ENCODE measurements around the gene CECR2.

The CECR2 gene

GRCh38 chr22:17434856-17435255 is 65.6 kb downstream of the CECR2 start:
- Histone ChIP-seq H3K4me1 (ENCODE audit: control insufficient read depth, insufficient read depth, low read length) (peaks cover 20% of the 10 kb centered on the region), H3K27me3 (replicated peaks; ENCODE audit: control insufficient read depth, insufficient read depth, low read length) (peaks cover 23% of the 10 kb centered on the region), H3K9me3 (ENCODE audit: control insufficient read depth, low read length) (no peaks in the 10 kb centered on the region), H3K4me3 (ENCODE audit: low read length) (no peak overlapping the region), H3K36me3 (ENCODE audit: control insufficient read depth, insufficient read depth, low read length, severe bottlenecking) (no peaks in the 10 kb centered on the region), H3K9ac (ENCODE audit: low read length) (no peak overlapping the region)
- no peak for DNase-seq (ENCODE audit: low read depth)

GRCh38 chr22:17435375-17435774 is 66.1 kb downstream of the CECR2 start:
- peaks cover 17% of the 10 kb centered on the region for H3K4me1 ChIP-seq (ENCODE audit: control insufficient read depth, insufficient read depth, low read length)
- DNase-seq (ENCODE audit: low read depth) = no peak
- H3K9ac ChIP-seq (ENCODE audit: low read length) = no peak overlapping the region
- H3K36me3 ChIP-seq (ENCODE audit: control insufficient read depth, insufficient read depth, low read length, severe bottlenecking) = no peaks in the 10 kb centered on the region
- no peaks in the 10 kb centered on the region for H3K9me3 ChIP-seq (ENCODE audit: control insufficient read depth, low read length)
- H3K4me3 ChIP-seq (ENCODE audit: low read length) = no peak overlapping the region
- peaks cover 23% of the 10 kb centered on the region for H3K27me3 ChIP-seq (replicated peaks; ENCODE audit: control insufficient read depth, insufficient read depth, low read length)

DNA sequence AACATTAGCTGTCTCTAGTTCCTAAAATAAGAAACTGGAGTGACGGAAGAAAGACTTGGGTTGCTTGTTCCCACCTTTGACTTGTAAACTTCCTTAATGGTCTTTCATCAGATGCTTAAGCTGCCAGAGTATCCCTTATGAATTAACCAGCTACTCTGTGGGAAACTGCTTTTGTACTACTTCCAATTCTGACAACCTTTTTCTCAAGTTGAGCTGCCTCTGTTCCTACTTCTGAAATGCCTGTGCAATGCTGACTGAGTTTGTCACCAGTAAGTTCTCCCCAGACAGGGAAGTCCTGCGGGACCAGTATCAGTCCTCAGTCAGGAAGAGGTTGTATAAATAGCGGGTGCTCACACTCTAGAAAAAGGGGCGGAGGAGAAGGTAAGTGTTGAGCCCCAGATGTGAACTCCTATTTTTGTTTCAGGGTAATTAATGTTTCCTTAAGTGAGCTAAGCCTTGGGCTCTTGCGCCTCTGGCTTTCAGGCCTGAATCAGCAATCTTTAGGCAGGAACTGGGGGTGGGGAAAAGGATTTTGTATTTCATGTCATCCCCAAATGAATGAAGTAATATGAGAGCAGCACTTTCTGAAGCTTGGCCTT is 67.2 kb downstream of the CECR2 start:
- Histone ChIP-seq H3K36me3 (ENCODE audit: control insufficient read depth, insufficient read depth, low read length, severe bottlenecking) (no peaks in the 10 kb centered on the region), H3K9ac (ENCODE audit: low read length) (no peak overlapping the region), H3K9me3 (ENCODE audit: control insufficient read depth, low read length) (no peaks in the 10 kb centered on the region), H3K4me1 (ENCODE audit: control insufficient read depth, insufficient read depth, low read length) (peaks cover 10% of the 10 kb centered on the region), H3K27me3 (replicated peaks; ENCODE audit: control insufficient read depth, insufficient read depth, low read length) (peaks cover 23% of the 10 kb centered on the region), H3K4me3 (ENCODE audit: low read length) (no peak overlapping the region)
- no peak for DNase-seq (ENCODE audit: low read depth)

DNA sequence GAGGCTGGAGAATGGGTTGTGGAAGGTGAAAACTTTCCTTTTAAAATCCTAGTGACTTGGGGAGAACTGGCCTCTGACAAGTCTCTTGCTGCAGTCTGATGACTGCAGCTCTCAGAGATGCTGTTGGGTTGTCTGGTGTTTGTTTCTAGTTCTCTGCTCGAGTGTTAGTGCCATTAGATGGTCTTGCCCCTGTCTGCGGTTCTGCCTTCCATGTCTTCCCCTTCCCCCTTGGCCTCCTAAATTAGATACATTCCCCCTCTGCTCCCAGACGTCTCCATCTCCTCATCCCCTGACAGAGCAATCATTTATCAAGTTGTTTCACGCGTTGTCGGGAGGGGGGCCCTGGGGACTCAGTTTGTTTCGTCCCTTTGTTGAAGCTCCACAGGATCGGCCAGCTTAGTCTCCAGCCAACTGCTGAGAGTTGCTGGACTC is 67.7 kb downstream of the CECR2 start:
- Histone ChIP-seq H3K4me3 (ENCODE audit: low read length) (no peak overlapping the region), H3K27me3 (replicated peaks; ENCODE audit: control insufficient read depth, insufficient read depth, low read length) (peaks cover 23% of the 10 kb centered on the region), H3K36me3 (ENCODE audit: control insufficient read depth, insufficient read depth, low read length, severe bottlenecking) (no peaks in the 10 kb centered on the region), H3K9ac (ENCODE audit: low read length) (no peak overlapping the region), H3K9me3 (ENCODE audit: control insufficient read depth, low read length) (no peaks in the 10 kb centered on the region), H3K4me1 (ENCODE audit: control insufficient read depth, insufficient read depth, low read length) (peaks cover 10% of the 10 kb centered on the region)
- DNase-seq (ENCODE audit: low read depth) = no peak

GRCh38 chr22:17438026-17438425 is 68.8 kb downstream of the CECR2 start:
- H3K4me3 ChIP-seq (ENCODE audit: low read length) = no peak overlapping the region
- peaks cover 10% of the 10 kb centered on the region for H3K4me1 ChIP-seq (ENCODE audit: control insufficient read depth, insufficient read depth, low read length)
- DNase-seq (ENCODE audit: low read depth) = no peak
- H3K9me3 ChIP-seq (ENCODE audit: control insufficient read depth, low read length) = no peaks in the 10 kb centered on the region
- no peaks in the 10 kb centered on the region for H3K36me3 ChIP-seq (ENCODE audit: control insufficient read depth, insufficient read depth, low read length, severe bottlenecking)
- H3K27me3 ChIP-seq (replicated peaks; ENCODE audit: control insufficient read depth, insufficient read depth, low read length) = peaks cover 23% of the 10 kb centered on the region
- no peak overlapping the region for H3K9ac ChIP-seq (ENCODE audit: low read length)

DNA sequence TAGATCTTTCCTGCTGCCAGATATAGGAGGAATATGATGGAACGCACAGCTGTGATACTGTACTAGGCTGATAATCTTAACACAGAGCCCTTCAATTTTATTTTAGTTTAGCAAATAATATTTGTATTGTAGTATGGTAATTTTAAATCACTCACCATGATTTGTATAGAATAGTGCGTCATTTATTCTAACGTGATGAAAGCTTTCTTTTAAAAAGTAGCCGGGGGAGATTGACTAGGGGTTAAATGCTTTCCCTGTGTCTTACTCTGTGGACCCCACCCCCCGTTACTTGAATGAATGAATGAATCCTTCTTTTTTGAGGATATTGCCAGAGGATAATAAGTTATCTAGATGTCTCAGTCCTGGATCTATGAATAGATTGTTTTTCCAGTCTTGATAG is 72.1 kb downstream of the CECR2 start:
- Histone ChIP-seq H3K9me3 (ENCODE audit: control insufficient read depth, low read length) (no peaks in the 10 kb centered on the region), H3K36me3 (ENCODE audit: control insufficient read depth, insufficient read depth, low read length, severe bottlenecking) (no peaks in the 10 kb centered on the region), H3K4me1 (ENCODE audit: control insufficient read depth, insufficient read depth, low read length) (peaks cover 8% of the 10 kb centered on the region), H3K9ac (ENCODE audit: low read length) (no peak overlapping the region), H3K27me3 (replicated peaks; ENCODE audit: control insufficient read depth, insufficient read depth, low read length) (peaks cover 15% of the 10 kb centered on the region), H3K4me3 (ENCODE audit: low read length) (no peak overlapping the region)
- no peak for DNase-seq (ENCODE audit: low read depth)

- no peak overlapping the region for H3K9ac ChIP-seq (ENCODE audit: low read length)
- no peaks in the 10 kb centered on the region for H3K9me3 ChIP-seq (ENCODE audit: control insufficient read depth, low read length)
- DNase-seq (ENCODE audit: low read depth) = no peak
- H3K27me3 ChIP-seq (replicated peaks; ENCODE audit: control insufficient read depth, insufficient read depth, low read length) = no peaks in the 10 kb centered on the region
- H3K4me3 ChIP-seq (ENCODE audit: low read length) = no peak overlapping the region
- H3K36me3 ChIP-seq (ENCODE audit: control insufficient read depth, insufficient read depth, low read length, severe bottlenecking) = no peaks in the 10 kb centered on the region
- no peaks in the 10 kb centered on the region for H3K4me1 ChIP-seq (ENCODE audit: control insufficient read depth, insufficient read depth, low read length)
These were observed 74.3 kb downstream of the CECR2 start for GRCh38 chr22:17443405-17444203.

GRCh38 chr22:17444204-17444504 is 74.9 kb downstream of the CECR2 start:
- no peaks in the 10 kb centered on the region for H3K9me3 ChIP-seq (ENCODE audit: control insufficient read depth, low read length)
- no peaks in the 10 kb centered on the region for H3K4me1 ChIP-seq (ENCODE audit: control insufficient read depth, insufficient read depth, low read length)
- no peak overlapping the region for H3K4me3 ChIP-seq (ENCODE audit: low read length)
- no peaks in the 10 kb centered on the region for H3K36me3 ChIP-seq (ENCODE audit: control insufficient read depth, insufficient read depth, low read length, severe bottlenecking)
- H3K9ac ChIP-seq (ENCODE audit: low read length) = no peak overlapping the region
- no peaks in the 10 kb centered on the region for H3K27me3 ChIP-seq (replicated peaks; ENCODE audit: control insufficient read depth, insufficient read depth, low read length)
- DNase-seq (ENCODE audit: low read depth) = no peak

GRCh38 chr22:17446698-17447097 is 77.4 kb downstream of the CECR2 start:
- no peaks in the 10 kb centered on the region for H3K27me3 ChIP-seq (replicated peaks; ENCODE audit: control insufficient read depth, insufficient read depth, low read length)
- no peak for DNase-seq (ENCODE audit: low read depth)

GRCh38 chr22:17451316-17451715 is 82.1 kb downstream of the CECR2 start:
- H3K9ac ChIP-seq (ENCODE audit: low read length) = no peak overlapping the region
- no peaks in the 10 kb centered on the region for H3K4me1 ChIP-seq (ENCODE audit: control insufficient read depth, insufficient read depth, low read length)
- H3K36me3 ChIP-seq (ENCODE audit: control insufficient read depth, insufficient read depth, low read length, severe bottlenecking) = no peaks in the 10 kb centered on the region
- no peaks in the 10 kb centered on the region for H3K27me3 ChIP-seq (replicated peaks; ENCODE audit: control insufficient read depth, insufficient read depth, low read length)
- H3K4me3 ChIP-seq (ENCODE audit: low read length) = no peak overlapping the region
- no peak for DNase-seq (ENCODE audit: low read depth)
- H3K9me3 ChIP-seq (ENCODE audit: control insufficient read depth, low read length) = peaks cover 10% of the 10 kb centered on the region

More at GRCh38 chr22:17446698-17447097, 77.4 kb downstream of the CECR2 start:
- H3K9me3 ChIP-seq (ENCODE audit: control insufficient read depth, low read length) = no peaks in the 10 kb centered on the region
- no peaks in the 10 kb centered on the region for H3K36me3 ChIP-seq (ENCODE audit: control insufficient read depth, insufficient read depth, low read length, severe bottlenecking)
- H3K9ac ChIP-seq (ENCODE audit: low read length) = no peak overlapping the region
- no peaks in the 10 kb centered on the region for H3K4me1 ChIP-seq (ENCODE audit: control insufficient read depth, insufficient read depth, low read length)
- H3K4me3 ChIP-seq (ENCODE audit: low read length) = no peak overlapping the region

DNA sequence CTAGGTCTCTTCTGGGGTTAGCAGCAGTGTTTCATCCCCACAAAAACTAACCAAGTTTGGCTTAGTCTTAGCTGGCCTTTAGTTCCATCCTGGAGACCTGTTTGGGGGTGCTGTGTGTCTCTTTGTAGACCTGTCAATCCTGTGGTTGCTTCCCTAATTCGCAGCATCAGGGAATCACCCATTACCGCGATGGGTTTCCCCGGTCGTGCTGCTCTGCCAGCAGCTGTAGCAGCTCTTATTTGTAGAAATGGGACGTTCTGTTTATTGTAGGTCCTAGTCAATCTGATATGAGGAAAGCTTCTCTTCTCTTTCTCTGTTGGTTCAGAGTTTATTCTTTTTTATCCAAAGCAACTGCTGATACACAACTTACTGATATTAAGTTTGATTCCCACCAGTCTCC is 91.6 kb downstream of the CECR2 start:
- DNase-seq (ENCODE audit: low read depth) = no peak

More for the DNA sequence above, 91.6 kb downstream of the CECR2 start:
- H3K9me3 ChIP-seq (ENCODE audit: control insufficient read depth, low read length) = no peaks in the 10 kb centered on the region
- no peak overlapping the region for H3K4me3 ChIP-seq (ENCODE audit: low read length)
- H3K4me1 ChIP-seq (ENCODE audit: control insufficient read depth, insufficient read depth, low read length) = no peaks in the 10 kb centered on the region
- no peak overlapping the region for H3K9ac ChIP-seq (ENCODE audit: low read length)
- no peaks in the 10 kb centered on the region for H3K36me3 ChIP-seq (ENCODE audit: control insufficient read depth, insufficient read depth, low read length, severe bottlenecking)
- peaks cover 32% of the 10 kb centered on the region for H3K27me3 ChIP-seq (replicated peaks; ENCODE audit: control insufficient read depth, insufficient read depth, low read length)

Data from adipocyte (in vitro differentiated cells).